Measurements from ENCODE around the gene BICD1.
A peak's percentile ranks its signal among the peaks of the same experiment; 100 is the strongest.

Gene BICD1

DNA sequence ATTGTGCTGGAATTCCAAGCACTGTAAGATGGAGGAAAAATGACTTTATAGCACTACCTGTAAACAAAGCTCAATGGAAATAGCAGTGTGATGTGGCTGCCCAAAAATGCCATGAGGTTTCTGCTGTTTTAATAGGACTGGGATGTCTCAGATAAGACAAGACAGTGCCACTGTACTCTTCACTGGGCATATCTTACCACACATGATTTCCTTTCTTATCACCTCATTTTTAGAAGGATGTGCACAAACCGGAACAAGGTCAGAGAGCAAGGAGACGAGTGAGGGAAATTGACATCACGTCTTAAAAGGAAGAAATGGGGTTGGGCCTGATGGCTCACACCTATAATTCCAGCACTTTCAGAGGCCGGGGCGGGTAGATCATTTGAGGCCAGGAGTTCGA, 254.3 kb downstream of the BICD1 start:
- DNase-seq, result no peak

- no peak for DNase-seq
Observed at GRCh38 chr12:32362892-32363291, 256.2 kb downstream of the BICD1 start.

DNA sequence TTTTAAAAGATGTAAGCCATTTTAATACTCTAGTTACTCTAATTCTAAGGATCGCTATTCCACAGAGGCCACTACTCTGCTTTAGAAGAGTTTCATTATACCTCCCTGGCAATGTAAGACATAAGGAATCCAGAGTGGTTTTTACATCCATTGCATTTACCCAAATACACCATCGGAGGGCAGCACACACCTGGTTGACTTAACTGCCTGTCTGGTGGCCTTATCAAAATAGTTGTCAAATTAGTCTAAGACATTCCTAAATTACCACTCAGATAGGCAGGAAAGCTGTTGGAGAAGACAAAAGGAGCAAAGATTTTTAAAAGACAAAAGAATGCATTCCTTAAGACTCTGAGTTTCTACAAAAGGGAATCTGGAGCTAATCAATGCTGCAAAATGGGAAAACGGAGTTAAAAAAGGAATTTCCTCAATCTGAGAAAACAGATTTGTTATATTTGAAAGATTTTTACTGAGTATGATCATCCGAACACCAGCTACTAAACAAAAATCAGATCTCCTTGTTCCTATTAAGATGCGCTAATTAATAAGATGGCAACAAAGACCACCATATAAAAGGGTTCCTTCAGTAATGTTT, 258.9 kb downstream of the BICD1 start:
- peak; percentile 30 to 35 for DNase-seq

DNA sequence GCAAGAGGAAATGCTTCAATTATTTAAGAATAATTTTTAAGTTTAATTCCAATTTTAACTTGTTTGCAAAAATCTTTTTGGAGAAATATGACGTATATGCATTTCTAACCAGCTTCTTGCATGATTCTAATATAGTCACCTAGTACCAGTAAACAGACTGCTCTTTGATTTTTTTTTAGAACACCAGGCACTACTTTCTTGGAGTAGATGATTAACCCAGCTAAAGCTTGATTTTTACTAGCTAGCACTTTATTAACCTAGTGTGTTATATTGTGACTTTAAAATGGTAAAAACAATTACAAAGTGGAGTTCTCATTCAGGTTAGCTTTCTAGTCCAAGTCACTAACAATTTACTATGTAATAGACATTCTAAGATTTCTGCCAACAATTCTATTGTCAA, 260.1 kb downstream of the BICD1 start:
- DNase-seq, result no peak

GRCh38 chr12:32367381-32367780, 260.7 kb downstream of the BICD1 start:
- DNase-seq, result no peak

- no peak for DNase-seq
Observed at GRCh38 chr12:32369202-32369601, 262.6 kb downstream of the BICD1 start.

DNA sequence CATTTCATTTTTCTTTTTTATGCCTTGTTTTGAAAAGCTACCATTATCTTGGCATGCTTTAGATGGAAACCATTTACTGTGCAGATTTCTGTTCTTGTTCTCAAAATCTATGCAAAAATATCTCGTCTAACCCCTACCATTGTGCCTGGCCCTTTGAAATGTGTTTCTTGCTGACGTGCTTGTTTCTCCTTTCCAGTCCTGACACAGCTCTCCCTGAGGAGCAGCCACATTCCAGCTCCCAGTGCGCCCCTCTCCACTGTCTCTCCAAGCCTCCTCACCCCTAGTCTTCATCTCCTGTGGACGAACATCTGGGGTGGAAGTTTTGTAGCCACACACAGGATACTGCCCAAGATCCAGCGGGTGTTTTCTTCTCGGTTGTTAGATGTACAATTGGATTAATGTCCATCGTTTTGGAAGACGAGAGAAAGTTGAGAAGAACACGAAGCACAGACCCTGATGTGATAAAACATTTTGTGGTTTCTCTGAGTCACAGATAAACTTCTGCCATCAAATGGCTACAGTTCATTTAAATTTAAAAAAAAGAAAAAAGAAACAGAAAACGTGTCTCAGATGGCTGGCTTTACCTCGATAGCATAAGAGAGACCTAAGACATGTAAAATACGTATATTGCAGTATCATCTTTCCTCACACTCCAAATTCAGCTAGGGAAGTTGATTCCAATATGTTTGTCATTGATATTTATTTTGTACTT, 270.9 kb downstream of the BICD1 start:
- no peak for DNase-seq

GRCh38 chr12:32379213-32379612, 272.6 kb downstream of the BICD1 start:
- no peak for DNase-seq

GRCh38 chr12:32379667-32380066, 273.0 kb downstream of the BICD1 start:
- no peak for DNase-seq

DNA sequence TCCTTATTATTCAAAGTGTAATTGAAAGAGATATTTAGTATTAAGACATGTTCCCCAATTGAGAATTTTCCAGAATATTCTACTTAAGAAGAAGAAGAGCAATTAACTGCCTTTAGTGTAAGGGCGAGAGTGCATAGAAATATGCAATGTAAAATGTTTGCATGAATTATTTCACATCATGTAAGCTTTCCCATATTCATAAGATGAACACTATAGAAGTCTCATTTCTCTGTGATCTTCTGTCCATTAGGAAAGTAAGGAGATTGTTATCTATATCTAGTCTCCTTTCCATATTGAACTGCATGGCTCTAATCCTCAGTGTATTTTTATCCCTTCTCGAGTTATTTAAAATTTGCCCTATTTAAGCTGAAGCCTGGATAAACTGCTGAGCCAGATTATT, 275.6 kb downstream of the BICD1 start:
- DNase-seq, result no peak

- no peak for DNase-seq
Observed at GRCh38 chr12:32390572-32391219, 284.0 kb downstream of the BICD1 start.

DNA sequence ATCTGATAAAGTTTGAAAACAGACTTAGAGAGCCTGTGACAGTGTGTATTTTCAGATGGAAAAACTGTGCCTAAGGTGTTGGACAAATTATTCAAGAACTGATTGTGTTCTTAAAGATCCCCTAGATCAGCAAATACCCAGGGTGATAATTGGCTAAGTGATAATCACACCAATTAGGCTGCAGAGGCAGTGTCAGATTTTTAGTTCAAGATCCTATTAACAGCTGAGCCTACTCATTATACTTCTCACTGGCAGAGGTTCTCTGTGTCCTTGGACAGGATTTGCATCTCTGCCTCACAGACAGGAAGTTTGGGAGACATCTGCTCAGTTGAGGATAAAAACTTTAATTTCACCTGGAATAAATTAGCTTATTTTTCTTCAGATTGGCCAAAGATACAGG, 288.4 kb downstream of the BICD1 start:
- no peak for DNase-seq

- no peak for DNase-seq
Observed at GRCh38 chr12:32397696-32398095, 291.0 kb downstream of the BICD1 start.

DNA sequence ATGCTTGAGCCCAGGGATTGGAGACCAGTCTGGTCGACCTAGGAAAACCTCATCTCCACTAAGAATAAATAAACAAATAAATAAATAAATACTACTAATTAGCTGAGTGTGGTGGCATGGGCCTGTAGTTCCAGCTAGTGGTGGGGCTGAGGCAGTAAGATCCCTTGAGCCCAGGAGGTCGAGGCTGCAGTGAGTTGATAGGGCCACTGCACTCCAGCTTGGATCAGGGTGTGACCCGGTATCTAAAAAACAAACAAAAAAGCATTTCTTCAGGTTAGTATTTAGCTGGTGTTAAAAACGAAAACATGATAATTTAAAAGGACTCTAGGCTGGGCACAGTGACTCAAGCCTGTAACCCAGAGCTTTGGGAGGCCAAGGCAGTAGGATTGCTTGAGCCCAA, 291.5 kb downstream of the BICD1 start:
- no peak for DNase-seq

DNA sequence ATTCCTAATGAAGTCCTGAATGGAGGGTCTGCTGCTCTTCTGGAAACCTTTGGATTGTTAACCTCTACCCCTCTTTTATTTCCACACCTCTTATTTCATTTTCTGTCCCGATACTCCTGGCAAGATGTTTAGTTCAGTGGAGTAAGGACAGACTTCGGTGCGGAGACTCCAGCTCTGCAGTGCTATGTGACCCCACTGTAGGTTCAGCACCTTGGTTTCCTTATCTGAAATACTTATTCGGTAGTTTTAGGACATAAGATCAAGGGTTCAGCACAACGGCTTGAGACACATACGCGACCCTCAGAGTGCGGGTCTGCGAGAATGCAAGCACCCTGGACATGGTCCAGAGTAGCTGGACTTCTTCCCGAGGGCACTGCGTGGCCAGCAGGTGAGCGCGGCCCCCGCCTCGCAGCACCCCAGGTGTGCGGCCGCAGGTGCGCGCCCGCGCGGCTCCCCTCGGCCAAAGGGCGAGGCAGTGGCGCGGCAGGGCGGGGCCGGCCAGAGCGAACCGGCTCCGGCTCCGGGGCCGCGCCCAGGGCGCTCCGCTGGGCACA, 292.2 kb downstream of the BICD1 start:
- no peak for DNase-seq

GRCh38 chr12:32399370-32400113, 292.9 kb downstream of the BICD1 start, which contains the start of gene FGD4:
Gene FGD4, plus strand, starts transcription at chr12:32399558.
- peak; percentile 38 for DNase-seq

- DNase-seq, result no peak
Observed at GRCh38 chr12:32400114-32400672, 293.5 kb downstream of the BICD1 start.

GRCh38 chr12:32400866-32401265, 294.2 kb downstream of the BICD1 start:
- DNase-seq, result no peak

GRCh38 chr12:32402170-32402569, 295.5 kb downstream of the BICD1 start:
- DNase-seq, result no peak

DNA sequence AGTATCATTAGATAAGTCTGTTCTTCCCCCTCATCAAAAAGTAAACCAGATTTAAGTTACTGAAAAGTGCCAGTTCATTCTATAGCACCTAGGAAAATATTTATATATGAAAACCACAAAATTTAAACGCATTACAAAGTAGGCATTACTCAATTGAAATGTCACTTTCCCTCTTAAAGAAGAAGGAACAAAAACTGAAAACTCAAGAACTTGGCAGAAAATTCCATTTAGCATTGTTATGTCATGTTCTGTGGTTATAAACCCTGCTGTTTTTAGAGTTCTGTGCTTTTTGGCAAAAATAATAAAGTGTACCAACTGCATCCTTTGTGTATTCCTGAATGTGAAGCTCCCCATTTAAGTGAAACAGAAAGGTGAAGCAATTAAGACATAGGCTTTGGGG, 296.3 kb downstream of the BICD1 start:
- no peak for DNase-seq

GRCh38 chr12:32407795-32408194, 301.1 kb downstream of the BICD1 start:
- no peak for DNase-seq

- no peak for DNase-seq
Observed at GRCh38 chr12:32413412-32413811, 306.8 kb downstream of the BICD1 start.

GRCh38 chr12:32418221-32418620, 311.6 kb downstream of the BICD1 start:
- no peak for DNase-seq
